Lower lobe of right lung (tissue), 2 donors: Measurements from ENCODE around the gene KIF26B. TPM values are rescaled to one million over a fixed set of nuclear protein-coding genes. Genes with fewer than 3 reads are reported as not detected.

Experiments
- ATAC-seq, 2 donors: fragments of 200-7000 bp; cut with Tn5 transposase; one replicate each; pipeline ENCODE4 v1.9.1; 2020 to 2022; ENCODE audit warnings: mild to moderate bottlenecking in 2 of 2, moderate library complexity in 2 of 2
- DNase-seq: peaks from one replicate; pipeline ENCODE4 v3.0.0-alpha.2; 2020
- H3K27ac ChIP-seq: fragments of 200-600 bp; one replicate; pipeline ENCODE4 v1.8.0; 2022
- H3K27me3 ChIP-seq: fragments of 200-600 bp; one replicate; pipeline ENCODE4 v1.8.0; 2022; ENCODE audit warnings: low read depth
- H3K36me3 ChIP-seq: fragments of 200-600 bp; one replicate; pipeline ENCODE4 v1.8.0; 2022; ENCODE audit warnings: mild to moderate bottlenecking
- H3K4me1 ChIP-seq: fragments of 200-600 bp; one replicate; pipeline ENCODE4 v1.8.0; 2022
- H3K4me3 ChIP-seq: fragments of 200-600 bp; one replicate; pipeline ENCODE4 v1.8.0; 2022; ENCODE audit warnings: mild to moderate bottlenecking
- H3K9me3 ChIP-seq: fragments of 200-600 bp; one replicate; pipeline ENCODE4 v1.8.0; 2022
- intact Hi-C: fragments of 100-400 bp; cut with DNase I; formaldehyde crosslinking; loops from one replicate; pipeline ENCODE4 v1.11.0; 2022
- total RNA-seq: library from RNA; stranded (reverse); fragmentation: NEBNext Ultra II Directional; extraction: Animal tissue kit (Norgen Biotek cat#: 25700); gene quantifications from one replicate; pipeline ENCODE4 v1.2.1, GENCODE V29; 2021
- TF ChIP-seq, protein P1 (sequence below): fragments of 200-600 bp; IDR thresholded peaks from one replicate; pipeline ENCODE4 v1.8.0; 2022; ENCODE audit warnings: antibody characterized with exemption, mild to moderate bottlenecking
- donor health status: DM: no; HTN: yes; CAD: no; lungs with severe emphysema.

The KIF26B gene
- total RNA-seq, 1 donor from 2014 or later, result 1.2 TPM

DNA sequence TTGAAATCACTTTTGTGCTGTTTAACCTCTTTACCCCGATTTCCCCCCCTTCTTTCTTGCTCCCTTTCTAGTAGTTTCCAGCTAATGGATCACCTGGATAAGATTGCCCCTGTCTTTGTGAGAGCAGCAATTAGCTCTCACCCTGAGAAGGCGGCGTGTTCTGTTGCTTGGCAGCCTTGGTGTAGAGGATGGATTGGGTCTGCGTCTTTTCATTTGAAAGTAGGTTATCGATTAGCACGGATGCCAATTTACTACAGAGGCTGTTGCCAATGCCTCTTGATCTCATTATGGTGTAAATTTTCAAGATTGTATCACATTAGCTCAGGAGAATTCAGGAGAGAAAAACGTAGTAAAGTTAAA lies 26.4 kb downstream of the KIF26B start:
- Histone ChIP-seq H3K36me3 (no peaks in the 10 kb centered on the region), H3K27ac (no peak overlapping the region), H3K4me3 (no peak overlapping the region), H3K27me3 (no peaks in the 10 kb centered on the region), H3K4me1 (no peaks in the 10 kb centered on the region), H3K9me3 (no peaks in the 10 kb centered on the region)
- no peak for DNase-seq
- TF ChIP-seq, protein P1, sequence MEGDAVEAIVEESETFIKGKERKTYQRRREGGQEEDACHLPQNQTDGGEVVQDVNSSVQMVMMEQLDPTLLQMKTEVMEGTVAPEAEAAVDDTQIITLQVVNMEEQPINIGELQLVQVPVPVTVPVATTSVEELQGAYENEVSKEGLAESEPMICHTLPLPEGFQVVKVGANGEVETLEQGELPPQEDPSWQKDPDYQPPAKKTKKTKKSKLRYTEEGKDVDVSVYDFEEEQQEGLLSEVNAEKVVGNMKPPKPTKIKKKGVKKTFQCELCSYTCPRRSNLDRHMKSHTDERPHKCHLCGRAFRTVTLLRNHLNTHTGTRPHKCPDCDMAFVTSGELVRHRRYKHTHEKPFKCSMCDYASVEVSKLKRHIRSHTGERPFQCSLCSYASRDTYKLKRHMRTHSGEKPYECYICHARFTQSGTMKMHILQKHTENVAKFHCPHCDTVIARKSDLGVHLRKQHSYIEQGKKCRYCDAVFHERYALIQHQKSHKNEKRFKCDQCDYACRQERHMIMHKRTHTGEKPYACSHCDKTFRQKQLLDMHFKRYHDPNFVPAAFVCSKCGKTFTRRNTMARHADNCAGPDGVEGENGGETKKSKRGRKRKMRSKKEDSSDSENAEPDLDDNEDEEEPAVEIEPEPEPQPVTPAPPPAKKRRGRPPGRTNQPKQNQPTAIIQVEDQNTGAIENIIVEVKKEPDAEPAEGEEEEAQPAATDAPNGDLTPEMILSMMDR, result no peak
- intact Hi-C loops, result no loop called here
- ATAC-seq, result no peak

DNA sequence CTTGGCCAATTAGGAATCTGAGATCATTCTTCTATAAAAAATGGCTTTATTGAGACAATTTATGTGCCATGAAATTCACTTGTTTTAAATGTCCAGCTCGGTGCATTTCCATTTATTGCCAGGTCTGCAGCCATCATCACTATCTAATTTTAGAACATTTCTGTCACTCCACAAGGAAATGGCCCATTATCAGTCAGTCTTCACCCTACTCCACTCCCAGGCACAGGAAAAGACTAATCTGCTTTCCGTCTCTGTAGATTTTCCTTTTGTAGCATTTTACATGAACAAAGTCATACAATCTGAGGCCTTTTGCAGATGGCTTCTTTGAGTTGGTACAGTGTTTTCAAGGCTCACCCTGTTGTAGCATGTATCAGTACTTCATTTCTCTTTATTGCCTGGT lies 27.2 kb downstream of the KIF26B start:
- H3K36me3 ChIP-seq, result no peaks in the 10 kb centered on the region
- no peaks in the 10 kb centered on the region for H3K27me3 ChIP-seq
- no peak for ATAC-seq
- H3K4me3 ChIP-seq, result no peak overlapping the region
- intact Hi-C loops, result no loop called here
- TF ChIP-seq, protein P1, result no peak
- H3K9me3 ChIP-seq, result no peaks in the 10 kb centered on the region
- DNase-seq, result no peak
- no peaks in the 10 kb centered on the region for H3K4me1 ChIP-seq
- no peak overlapping the region for H3K27ac ChIP-seq

DNA sequence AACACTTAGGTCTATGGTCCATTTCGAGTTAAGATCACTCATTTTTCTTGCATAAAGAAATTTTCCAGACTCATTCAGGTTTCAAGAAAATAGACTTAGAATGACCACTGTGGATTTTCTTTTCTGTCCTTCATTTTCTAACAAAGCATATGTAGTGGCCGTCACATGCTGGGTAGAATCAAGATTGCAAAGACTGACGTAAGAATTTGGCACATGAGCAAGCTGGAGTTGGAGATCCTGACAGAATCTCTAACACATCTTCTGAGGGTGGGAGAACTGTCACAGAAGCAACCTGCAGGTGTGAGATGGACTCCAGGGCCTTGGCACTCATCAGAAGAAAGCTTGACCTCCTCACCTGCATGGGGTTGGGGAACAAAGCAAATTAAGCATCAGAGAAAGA lies 28.6 kb downstream of the KIF26B start:
- no peaks in the 10 kb centered on the region for H3K4me1 ChIP-seq
- TF ChIP-seq, protein P1, result no peak
- no peaks in the 10 kb centered on the region for H3K27me3 ChIP-seq
- no peak overlapping the region for H3K27ac ChIP-seq
- H3K4me3 ChIP-seq, result no peak overlapping the region
- DNase-seq (no peak), ATAC-seq (no peak)
- intact Hi-C loops, result no loop called here
- no peaks in the 10 kb centered on the region for H3K9me3 ChIP-seq
- no peaks in the 10 kb centered on the region for H3K36me3 ChIP-seq

DNA sequence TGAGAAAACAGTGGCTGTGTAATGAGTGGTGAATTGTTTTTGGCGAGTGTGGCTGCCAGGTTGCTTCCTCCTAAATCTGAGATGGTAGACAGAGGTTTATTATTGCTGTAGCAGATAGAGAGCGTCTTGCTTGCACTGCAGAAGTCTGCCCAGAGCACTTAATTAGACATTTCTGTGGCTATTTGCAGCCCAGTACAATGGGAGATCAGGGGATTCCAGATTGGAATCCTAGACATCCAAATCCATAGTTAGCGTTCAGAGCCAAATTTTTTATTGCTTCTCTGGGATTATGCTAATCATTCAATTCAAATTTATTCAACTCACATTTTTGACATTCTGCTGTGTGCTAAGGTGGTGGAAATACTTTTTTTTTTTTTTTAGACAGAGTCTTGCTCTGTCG lies 30.0 kb downstream of the KIF26B start:
- no peak for ATAC-seq
- Histone ChIP-seq H3K9me3 (no peaks in the 10 kb centered on the region), H3K27ac (no peak overlapping the region), H3K4me1 (no peaks in the 10 kb centered on the region), H3K4me3 (no peak overlapping the region), H3K36me3 (no peaks in the 10 kb centered on the region), H3K27me3 (no peaks in the 10 kb centered on the region)
- DNase-seq, result no peak
- TF ChIP-seq, protein P1, result no peak
- intact Hi-C loops, result no loop called here

DNA sequence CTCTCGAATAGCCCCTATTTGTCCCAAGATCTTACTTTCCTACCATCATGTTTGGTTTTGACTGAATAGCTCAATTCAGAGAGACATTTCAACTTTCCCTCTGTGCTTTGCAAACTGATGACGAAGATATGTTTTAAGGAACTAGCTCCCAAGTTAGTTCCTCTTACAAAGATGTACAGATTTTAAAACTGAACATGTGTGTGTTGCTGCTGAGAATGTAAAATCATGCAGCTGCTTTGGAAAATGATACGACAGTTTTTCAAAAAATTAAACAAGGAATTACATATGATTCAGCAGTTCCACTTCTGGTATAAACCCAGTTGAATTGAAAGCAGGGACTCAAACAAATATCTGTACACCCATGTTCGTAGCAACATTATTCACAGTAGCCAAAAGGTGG lies 33.6 kb downstream of the KIF26B start:
- no peak overlapping the region for H3K27ac ChIP-seq
- TF ChIP-seq, protein P1, result no peak
- no peaks in the 10 kb centered on the region for H3K4me1 ChIP-seq
- H3K4me3 ChIP-seq, result no peak overlapping the region
- no peaks in the 10 kb centered on the region for H3K27me3 ChIP-seq
- no peaks in the 10 kb centered on the region for H3K36me3 ChIP-seq
- H3K9me3 ChIP-seq, result no peaks in the 10 kb centered on the region
- intact Hi-C loops, result no loop called here
- DNase-seq (no peak), ATAC-seq (peak in 1 of 2 donors; percentile 38)

DNA sequence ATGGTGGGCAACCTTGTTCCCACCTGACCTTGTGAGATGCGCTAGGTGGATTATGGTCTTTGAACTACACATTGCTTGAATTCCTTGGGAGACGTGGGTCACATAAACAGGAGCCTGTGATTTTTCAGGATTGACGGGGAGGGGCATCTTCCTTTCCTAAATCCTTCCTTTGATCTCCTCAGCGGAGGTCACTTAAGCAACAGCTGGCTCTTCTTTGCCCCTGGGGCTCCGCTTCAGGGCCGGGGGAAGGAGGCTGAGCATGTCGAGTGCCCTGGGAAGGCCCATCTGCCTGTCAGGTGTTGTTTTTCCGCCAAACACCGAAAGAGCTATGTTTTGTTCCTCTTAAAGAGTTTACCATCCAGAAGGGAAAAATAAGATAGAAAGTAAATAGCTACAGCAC lies 40.6 kb downstream of the KIF26B start:
- ATAC-seq (no peak), DNase-seq (no peak)
- Histone ChIP-seq H3K27me3 (no peaks in the 10 kb centered on the region), H3K4me3 (no peak overlapping the region), H3K36me3 (no peaks in the 10 kb centered on the region), H3K27ac (no peak overlapping the region), H3K9me3 (no peaks in the 10 kb centered on the region), H3K4me1 (no peaks in the 10 kb centered on the region)
- intact Hi-C loops, result no loop called here
- TF ChIP-seq, protein P1, result no peak
